ENCODE results near the gene GABPB2. TPM values are rescaled to one million over a fixed set of nuclear protein-coding genes. Genes with fewer than 3 reads are reported as not detected.

The GABPB2 gene
- total and polyA plus RNA-seq, 2 of the 13 experiments (the other 11 are each of a cell fraction or from before 2014, with no cell fraction given) = 0.09 TPM; not detected in 1

DNA sequence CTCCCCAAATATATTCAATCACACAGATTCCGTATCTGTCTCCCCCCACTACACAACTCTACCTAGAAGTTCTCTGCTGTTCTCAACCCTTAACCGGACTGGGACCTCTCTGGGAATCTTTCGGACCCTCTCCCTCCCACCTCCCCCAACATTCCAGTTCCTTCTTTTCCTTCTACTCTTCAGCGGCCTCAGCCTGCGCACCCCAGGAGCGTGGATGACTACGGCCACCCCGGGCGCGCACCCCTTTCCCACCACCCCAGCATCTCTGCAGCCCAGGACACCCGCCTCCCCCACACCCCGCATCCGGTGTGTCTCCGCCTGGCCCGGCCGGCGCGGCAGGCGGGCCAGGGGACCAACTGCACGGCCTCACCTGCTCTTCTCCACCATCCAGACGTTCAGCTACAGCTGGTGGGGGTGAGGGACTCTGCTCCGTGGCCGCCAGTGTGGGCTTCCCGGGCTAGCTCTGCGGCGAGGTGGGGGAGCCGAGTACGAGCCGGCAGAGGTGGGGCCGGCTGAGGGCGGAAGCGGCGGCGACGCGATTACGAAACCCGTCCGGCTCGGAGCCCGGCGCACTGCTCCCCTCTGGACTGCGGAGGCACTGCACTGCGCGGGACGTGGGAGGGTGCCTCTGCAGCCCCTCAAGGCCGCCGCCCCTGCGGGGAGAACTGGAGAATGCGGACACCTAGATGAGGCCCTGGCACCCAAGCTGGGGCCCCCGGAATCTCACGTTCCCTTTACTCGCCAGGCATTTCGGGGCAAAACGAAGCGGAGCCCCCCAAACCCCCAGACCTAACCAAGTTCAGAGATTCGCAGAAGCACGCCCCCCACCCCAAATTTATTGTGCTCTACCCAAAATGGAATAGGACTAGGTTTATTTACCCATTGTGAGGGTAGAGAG is 11.2 kb upstream of the GABPB2 start, which contains the start of gene CDC42SE1 (continued):
- TF ChIP-seq KAT7 (CRISPR knock-in tag; IDR thresholded peaks at IDR 0.05; ENCODE audit: borderline replicate concordance) (peak; percentile 90; the same call in 1 of the 2 replicates), ZBTB20 (CRISPR knock-in tag; IDR thresholded peaks at IDR 0.05; ENCODE audit: borderline replicate concordance, low read depth) (peak; percentile 90; the same call in 1 of the 2 replicates), SRSF1 (optimal IDR thresholded peaks at IDR 0.05; ENCODE audit: low read depth, low read length) (peak; percentile 57), SALL2 (CRISPR knock-in tag; IDR thresholded peaks at IDR 0.05) (no peak), ZNF674 (CRISPR knock-in tag; IDR thresholded peaks at IDR 0.05; ENCODE audit: low read depth) (no peak; the same call in 1 of the 2 replicates), ZNF652 (CRISPR knock-in tag; IDR thresholded peaks at IDR 0.05; ENCODE audit: borderline replicate concordance, low read depth) (no peak), CHD2 (IDR thresholded peaks at IDR 0.05; ENCODE audit: low read depth, low read length) (no peak), ZBTB2 (CRISPR knock-in tag; IDR thresholded peaks at IDR 0.05; ENCODE audit: low read depth) (peak; percentile 62; the same call in 1 of the 2 replicates), SP5 (CRISPR knock-in tag; IDR thresholded peaks at IDR 0.05; ENCODE audit: borderline replicate concordance, low read depth) (peak; percentile 59), NCOR1 (IDR thresholded peaks at IDR 0.05; ENCODE audit: borderline replicate concordance, low read length) (no peak), ATF4 (CRISPR knock-in tag; IDR thresholded peaks at IDR 0.05) (peak in 1 of 2 experiments; percentile 63; a peak in 1 of 4 replicates), MTA3 (CRISPR knock-in tag; IDR thresholded peaks at IDR 0.05) (no peak), JUND (CRISPR knock-in tag; IDR thresholded peaks at IDR 0.05) (no peak), DZIP1 (CRISPR knock-in tag; IDR thresholded peaks at IDR 0.05) (no peak), ZNF264 (CRISPR knock-in tag; IDR thresholded peaks at IDR 0.05) (no peak), ZNF768 (CRISPR knock-in tag; IDR thresholded peaks at IDR 0.05) (peak; percentile 67), PCBP1 (IDR thresholded peaks at IDR 0.05; ENCODE audit: borderline replicate concordance, low read depth, low read length) (0 out of 2 replicates have a peak, but pooled peaks have one; percentile 38), ZNF343 (CRISPR knock-in tag; IDR thresholded peaks at IDR 0.05) (0 out of 2 replicates have a peak, but pooled peaks have one; percentile 55), MYPOP (CRISPR knock-in tag; IDR thresholded peaks at IDR 0.05) (no peak), SRF (IDR thresholded peaks at IDR 0.05; ENCODE audit: low read depth, low read length) (no peak), ZSCAN22 (CRISPR knock-in tag; IDR thresholded peaks at IDR 0.05) (no peak)
